A549 (cell line): ENCODE data around the gene C16orf54. TPM values are rescaled to one million over a fixed set of nuclear protein-coding genes. Genes with fewer than 3 reads are reported as not detected.
"Not testable (repeated sequence)": the region's sequence is repeated elsewhere in the genome, so short reads cannot be mapped to it uniquely, and the experiment has no call there.

Source experiments
- ATAC-seq, 2 experiments: fragments of 200-7000 bp in 1 of 2; fragments of >200 bp in 1 of 2; cut with Nextera tagmentation in 1 of 2; cut with Tn5 transposase in 1 of 2; 3 replicates each; pipeline versions ENCODE4 v1.8.0 to v1.9.1; 2018 to 2020; ENCODE audit warnings: mild to moderate bottlenecking in 1 of 2, moderate library complexity in 1 of 2
- CTCF ChIA-PET: fragments of 300-600 bp; sonication (Branson Sonifier 250); formaldehyde crosslinking; extraction: SDS; loops from one replicate; lab custom pipeline; 2021; ENCODE audit warnings: antibody characterized with exemption, inconsistent platforms; lab: Yijun Ruan, JAX
- POLR2A ChIA-PET: fragments of 350-600 bp; formaldehyde crosslinking; extraction: SDS; loops from one replicate; lab custom pipeline; 2021; ENCODE audit warnings: antibody characterized with exemption, inconsistent platforms; lab: Yijun Ruan, JAX
- DNase-seq, 2 experiments: peaks; one replicate each; pipeline versions ENCODE4 v3.0.0 to v3.0.0-alpha.2; 2011 to 2016; ENCODE audit warnings: low read depth in 1 of 2, low spot score in 1 of 2
- FAIRE-seq: peaks from 2 replicates; lab custom pipeline; 2011; peaks lifted over from hg19 to GRCh38; lab: Jason Lieb, UNC
- H3K27ac ChIP-seq, 2 experiments: fragments of >200 bp; sonication (Bioruptor Twin); formaldehyde crosslinking; 3 replicates each; pipeline ENCODE4 v1.5.1; 2016 to 2017
- H3K4me1 ChIP-seq: fragments of >200 bp; sonication (Bioruptor Twin); formaldehyde crosslinking; 3 replicates; pipeline ENCODE4 v1.6.1; 2016
- H3K4me2 ChIP-seq: fragments of >200 bp; sonication (Bioruptor Twin); formaldehyde crosslinking; 3 replicates; pipeline ENCODE4 v1.6.1; 2016
- H3K4me3 ChIP-seq: fragments of >200 bp; sonication (Bioruptor Twin); formaldehyde crosslinking; 3 replicates; pipeline ENCODE4 v1.5.1; 2016
- H3K9me3 ChIP-seq: fragments of >200 bp; sonication (Bioruptor Twin); formaldehyde crosslinking; 3 replicates; pipeline ENCODE4 v1.6.1; 2016
- BHLHE40 ChIP-seq: IDR thresholded peaks from 2 replicates; pipeline ENCODE4 v1.6.1; 2012; ENCODE audit warnings: low read depth, low read length, inconsistent platforms
- CBX8 ChIP-seq: fragments of 200-600 bp; sonication (generic); IDR thresholded peaks from 2 replicates; pipeline ENCODE4 v1.6.1; 2016
- CEBPB ChIP-seq, 2 experiments: fragments of >200 bp in 1 of 2; sonication (Bioruptor Twin) in 1 of 2; formaldehyde crosslinking in 1 of 2; IDR thresholded peaks; 2 replicates each; pipeline ENCODE4 v1.6.1; 2012 to 2016
- CTCF ChIP-seq: fragments of >200 bp; sonication (Bioruptor Twin); formaldehyde crosslinking; IDR thresholded peaks from 3 replicates; pipeline ENCODE4 v1.5.1; 2016
- EHF ChIP-seq: fragments of 250-450 bp; sonication (Bioruptor Pico); IDR thresholded peaks from 2 replicates; pipeline ENCODE4 v1.5.0; 2020; ENCODE audit warnings: mild to moderate bottlenecking
- EHMT2 ChIP-seq: fragments of 200-600 bp; sonication (generic); IDR thresholded peaks from 2 replicates; pipeline ENCODE4 v1.6.1; 2016; ENCODE audit warnings: antibody characterized with exemption, low read depth, mild to moderate bottlenecking, moderate library complexity
- FOSB ChIP-seq: fragments of 250-450 bp; sonication (Bioruptor Pico); IDR thresholded peaks from 2 replicates; pipeline ENCODE4 v1.5.0; 2020; ENCODE audit warnings: mild to moderate bottlenecking, moderate library complexity
- GATA3 ChIP-seq: IDR thresholded peaks from 2 replicates; pipeline ENCODE4 v1.6.1; 2012; ENCODE audit warnings: borderline replicate concordance
- HOXB13 ChIP-seq: fragments of 250-450 bp; sonication (Bioruptor Pico); IDR thresholded peaks from 2 replicates; pipeline ENCODE4 v1.5.0; 2020; ENCODE audit warnings: low read depth, mild to moderate bottlenecking, moderate library complexity
- HOXB5 ChIP-seq: fragments of 250-450 bp; sonication (Bioruptor Pico); IDR thresholded peaks from 2 replicates; pipeline ENCODE4 v1.5.0; 2020; ENCODE audit warnings: mild to moderate bottlenecking, moderate library complexity
- KDM1A ChIP-seq: fragments of 200-600 bp; sonication (generic); IDR thresholded peaks from 2 replicates; pipeline ENCODE4 v1.6.1; 2016; ENCODE audit warnings: low read depth, mild to moderate bottlenecking
- MAFK ChIP-seq: fragments of 450-650 bp; IDR thresholded peaks from 2 replicates; pipeline ENCODE4 v1.6.1; 2014; ENCODE audit not compliant: partially characterized antibody
- NR3C1 ChIP-seq: fragments of >200 bp; sonication (Bioruptor Twin); formaldehyde crosslinking; IDR thresholded peaks from 3 replicates; pipeline ENCODE4 v1.6.1; 2017
- POLR2AphosphoS2 ChIP-seq: conservative IDR thresholded peaks from 2 replicates; pipeline ENCODE4 v1.6.1; 2012; ENCODE audit warnings: low read length, improper control_type of control experiment, inconsistent platforms
- RAD21 ChIP-seq, 2 experiments: fragments of >200 bp in 1 of 2; sonication (Bioruptor Twin) in 1 of 2; formaldehyde crosslinking in 1 of 2; IDR thresholded peaks in 1 of 2; conservative IDR thresholded peaks in 1 of 2; 2 replicates in 1 of 2; 3 replicates in 1 of 2; pipeline ENCODE4 v1.6.1; 2012 to 2018; ENCODE audit warnings: inconsistent platforms in 1 of 2
- RCOR1 ChIP-seq: fragments of 150-350 bp; IDR thresholded peaks from 2 replicates; pipeline ENCODE4 v1.6.1; 2014; ENCODE audit warnings: antibody characterized with exemption, low read length, low read depth
- REST ChIP-seq: fragments of 200-600 bp; sonication (generic); IDR thresholded peaks from 2 replicates; pipeline ENCODE4 v1.6.1; 2016; ENCODE audit warnings: antibody characterized with exemption, mild to moderate bottlenecking, moderate library complexity
- RFX5 ChIP-seq: fragments of 450-650 bp; IDR thresholded peaks from 2 replicates; pipeline ENCODE4 v1.7.1; 2014; ENCODE audit warnings: antibody characterized with exemption, mild to moderate bottlenecking, moderate library complexity
- RNF2 ChIP-seq: fragments of 200-600 bp; sonication (generic); IDR thresholded peaks from 2 replicates; pipeline ENCODE4 v1.6.1; 2016; ENCODE audit warnings: low read depth, mild to moderate bottlenecking, antibody characterized with exemption, moderate library complexity, borderline replicate concordance
- SMC3 ChIP-seq: fragments of >200 bp; sonication (Bioruptor Twin); formaldehyde crosslinking; IDR thresholded peaks from 3 replicates; pipeline ENCODE4 v1.6.1; 2018; ENCODE audit warnings: inconsistent platforms
- TP53 ChIP-seq: fragments of 250-450 bp; sonication (Bioruptor Pico); IDR thresholded peaks from 2 replicates; pipeline ENCODE4 v1.5.0; 2021; ENCODE audit warnings: mild to moderate bottlenecking, moderate library complexity
- USF2 ChIP-seq: fragments of 450-650 bp; IDR thresholded peaks from 2 replicates; pipeline ENCODE4 v1.6.1; 2014; ENCODE audit warnings: antibody characterized with exemption
- ZSCAN20 ChIP-seq: fragments of 250-450 bp; sonication (Bioruptor Pico); IDR thresholded peaks from 2 replicates; pipeline ENCODE4 v1.8.0; 2022; ENCODE audit warnings: mild to moderate bottlenecking, moderate library complexity
- WGBS: methylation state at CpG from one replicate; pipeline ENCODE4 v1.1.6; 2017; ENCODE audit errors: missing lambda C conversion rate; 5-methylcytosine and 5-hydroxymethylcytosine counted together
- polyA plus RNA-seq, 4 experiments: library from polyadenylated mRNA; depleted of rRNA in 3 of 4; stranded (reverse); fragments of >200 nt; fragmentation: RNase III in 1 of 4; extraction: RNeasy Plus Mini Kit Qiagen cat#74134 plus additional on column Dnase treatment in 1 of 4; gene quantifications; 2 replicates in 3 of 4; 3 replicates in 1 of 4; pipeline ENCODE4 v1.2.3, GENCODE V29; 2011 to 2017
- TF ChIP-seq, protein P1 (sequence below): IDR thresholded peaks from 2 replicates; pipeline ENCODE4 v1.6.1; 2012

Gene C16orf54
- polyA plus RNA-seq, 2 of the 4 experiments (the other 2 are of a cell fraction), result not detected

- not testable (repeated sequence) for H3K27ac ChIP-seq, H3K4me1 ChIP-seq, H3K9me3 ChIP-seq, H3K4me3 ChIP-seq, FAIRE-seq
- ChIA-PET CTCF (interaction anchor here (0.6 to 7.1 kb wide), 8 partner anchors 10 to 418 kb away, joined by 3 to 84 read pairs (median 4); no protein-coding TSS in a partner anchor), POLR2A (interaction anchor here (0.9 kb wide), 1 partner anchor 69 kb away, joined by 3 read pairs; no protein-coding TSS in a partner anchor)
- WGBS, result 44% methylated on average over 24 of the region's 24 CpGs
- DNase-seq (peak; percentile 49 to 73), ATAC-seq (peak; percentile 96 to 99)
- peak; percentile 52; the same call in 1 of the 2 replicates for TF ChIP-seq RFX5
- TF ChIP-seq CEBPB (IDR thresholded peaks at IDR 0.05), result 0 out of 4 replicates have a peak, but pooled peaks of 1 of the 2 experiments have one; percentile 12
- TF ChIP-seq RAD21 (conservative IDR thresholded peaks at IDR 0.05 in 1 of 2, IDR thresholded peaks at IDR 0.05 in 1 of 2), result peak; percentile 51 to 68; a peak in 4 of 5 replicates
- TF ChIP-seq SMC3, result peak; percentile 65
- peak; percentile 54 for TF ChIP-seq CTCF
- peak overlapping the region; percentile 58; the same call in 1 of the 3 replicates for H3K4me2 ChIP-seq
These were observed 24.5 kb downstream of the C16orf54 start for GRCh38 chr16:29721167-29721879.

GRCh38 chr16:29720703-29721102, 25.1 kb downstream of the C16orf54 start:
- no peak for DNase-seq

More at GRCh38 chr16:29720703-29721102, 25.1 kb downstream of the C16orf54 start:
- FAIRE-seq (no peak), ATAC-seq (no peak)
- H3K27ac ChIP-seq, result no peak overlapping the region
- POLR2A ChIA-PET, result interaction anchor here (0.6 to 0.9 kb wide), 2 partner anchors 69 to 792 kb away, joined by 3 read pairs; no protein-coding TSS in a partner anchor
- no peaks in the 10 kb centered on the region for H3K9me3 ChIP-seq
- WGBS, result 79% methylated on average over 5 of the region's 5 CpGs
- CTCF ChIA-PET, result interaction anchor here (0.8 to 7.1 kb wide), 5 partner anchors 8 to 128 kb away, joined by 3 to 84 read pairs (median 4); no protein-coding TSS in a partner anchor
- TF ChIP-seq GATA3 (no peak), RAD21 (conservative IDR thresholded peaks at IDR 0.05 in 1 of 2, IDR thresholded peaks at IDR 0.05 in 1 of 2) (no peak), USF2 (no peak), EHMT2 (no peak), MAFK (no peak), HOXB13 (CRISPR knock-in tag) (no peak), CBX8 (no peak), POLR2AphosphoS2 (no peak), HOXB5 (CRISPR knock-in tag) (no peak), ZSCAN20 (CRISPR knock-in tag) (no peak), TP53 (no peak), REST (no peak), BHLHE40 (no peak), EHF (CRISPR knock-in tag) (no peak), FOSB (CRISPR knock-in tag) (no peak), KDM1A (no peak), RCOR1 (no peak), RNF2 (no peak), NR3C1 (no peak)
- TF ChIP-seq, protein P1, sequence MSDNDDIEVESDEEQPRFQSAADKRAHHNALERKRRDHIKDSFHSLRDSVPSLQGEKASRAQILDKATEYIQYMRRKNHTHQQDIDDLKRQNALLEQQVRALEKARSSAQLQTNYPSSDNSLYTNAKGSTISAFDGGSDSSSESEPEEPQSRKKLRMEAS, result no peak
- H3K4me1 ChIP-seq, result no peaks in the 10 kb centered on the region
- H3K4me3 ChIP-seq, result no peak overlapping the region
- H3K4me2 ChIP-seq, result no peak overlapping the region
